Measurements from ENCODE around the gene CLMN.
A peak's percentile ranks its signal among the peaks of the same experiment; 100 is the strongest.
"Not testable (repeated sequence)": the region's sequence is repeated elsewhere in the genome, so short reads cannot be mapped to it uniquely, and the experiment has no call there.

Gene CLMN

GRCh38 chr14:95287176-95287754 is 32.4 kb downstream of the CLMN start:
- no peak for DNase-seq (ENCODE audit: low read depth)

GRCh38 chr14:95286645-95287044 is 33.1 kb downstream of the CLMN start:
- no peak for DNase-seq (ENCODE audit: low read depth)

- DNase-seq (ENCODE audit: low read depth), result no peak
Measured at GRCh38 chr14:95285566-95285965, 34.1 kb downstream of the CLMN start.

GRCh38 chr14:95283802-95284201 is 35.9 kb downstream of the CLMN start:
- not testable (repeated sequence) for DNase-seq (ENCODE audit: low read depth)

- not testable (repeated sequence) for DNase-seq (ENCODE audit: low read depth)
Measured at GRCh38 chr14:95282986-95283380, 36.7 kb downstream of the CLMN start.

GRCh38 chr14:95282354-95282985 is 37.2 kb downstream of the CLMN start:
- DNase-seq (ENCODE audit: low read depth), result no peak

- DNase-seq (ENCODE audit: low read depth), result no peak
Measured at GRCh38 chr14:95281560-95282176, 38.0 kb downstream of the CLMN start.

- no peak for DNase-seq (ENCODE audit: low read depth)
Measured at GRCh38 chr14:95275494-95275893, 44.2 kb downstream of the CLMN start.

- no peak for DNase-seq (ENCODE audit: low read depth)
Measured at GRCh38 chr14:95274874-95275273, 44.8 kb downstream of the CLMN start.

GRCh38 chr14:95274279-95274678 is 45.4 kb downstream of the CLMN start:
- no peak for DNase-seq (ENCODE audit: low read depth)

GRCh38 chr14:95273001-95273978 is 46.4 kb downstream of the CLMN start:
- no peak for DNase-seq (ENCODE audit: low read depth)

GRCh38 chr14:95272057-95272456 is 47.7 kb downstream of the CLMN start:
- DNase-seq (ENCODE audit: low read depth), result no peak

- no peak for DNase-seq (ENCODE audit: low read depth)
Measured at GRCh38 chr14:95270203-95270602, 49.5 kb downstream of the CLMN start.

- no peak for DNase-seq (ENCODE audit: low read depth)
Measured at GRCh38 chr14:95269493-95269892, 50.2 kb downstream of the CLMN start.

- no peak for DNase-seq (ENCODE audit: low read depth)
Measured at GRCh38 chr14:95268350-95268749, 51.4 kb downstream of the CLMN start.

GRCh38 chr14:95267306-95267705 is 52.4 kb downstream of the CLMN start:
- no peak for DNase-seq (ENCODE audit: low read depth)

GRCh38 chr14:95265106-95266094 is 54.3 kb downstream of the CLMN start:
- peak; percentile 97 for DNase-seq (ENCODE audit: low read depth)

GRCh38 chr14:95264271-95264973 is 55.3 kb downstream of the CLMN start:
- DNase-seq (ENCODE audit: low read depth), result no peak

GRCh38 chr14:95263527-95264231 is 56.0 kb downstream of the CLMN start:
- no peak for DNase-seq (ENCODE audit: low read depth)

GRCh38 chr14:95262511-95262891 is 57.2 kb downstream of the CLMN start:
- no peak for DNase-seq (ENCODE audit: low read depth)

Data from HS-5 (cell line).